H1 (cell line): ENCODE data around the gene MEN1. TPM values are rescaled to one million over a fixed set of nuclear protein-coding genes. Genes with fewer than 3 reads are reported as not detected.

Experiments used
- ATF3 ChIP-seq: IDR thresholded peaks from 2 replicates; pipeline ENCODE4 v1.6.1; 2011; ENCODE audit warnings: low read depth, mild to moderate bottlenecking, low read length; ENCODE audit not compliant: insufficient read depth
- CBX5 ChIP-seq: fragments of 300-800, 300-1000 bp; sonication (generic); IDR thresholded peaks from 2 replicates; pipeline ENCODE4 v1.7.1; 2016; ENCODE audit warnings: antibody characterized with exemption, low read length, low read depth
- CTBP2 ChIP-seq: IDR thresholded peaks from 2 replicates; pipeline ENCODE4 v1.7.0; 2011; ENCODE audit warnings: borderline replicate concordance, mild to moderate bottlenecking, moderate library complexity, mixed read lengths, low read length; ENCODE audit not compliant: insufficient read depth, insufficient read length
- CTCF ChIP-seq, 3 experiments: IDR thresholded peaks; 1 replicate in 2 of 3; 2 replicates in 1 of 3; pipeline versions ENCODE4 v1.5.1 to v1.6.1; 2011; ENCODE audit warnings: low read length in 3 of 3, mild to moderate bottlenecking in 3 of 3, inconsistent platforms in 2 of 3, low read depth in 1 of 3, moderate library complexity in 1 of 3; ENCODE audit not compliant: insufficient read depth in 1 of 3; ENCODE audit errors: control extremely low read depth in 1 of 3
- EP300 ChIP-seq, 2 experiments: IDR thresholded peaks; 1 replicate in 1 of 2; 2 replicates in 1 of 2; pipeline ENCODE4 v1.6.1; 2011 to 2012; ENCODE audit warnings: low read depth in 2 of 2, low read length in 2 of 2, mild to moderate bottlenecking in 2 of 2, borderline replicate concordance in 1 of 2, inconsistent platforms in 1 of 2, moderate library complexity in 1 of 2
- EZH2 ChIP-seq: fragments of 200-600 bp; sonication (generic); IDR thresholded peaks from 2 replicates; pipeline ENCODE4 v1.7.1; 2012; ENCODE audit warnings: low read depth, mild to moderate bottlenecking, moderate library complexity, low read length, inconsistent platforms; ENCODE audit not compliant: severe bottlenecking
- GTF2F1 ChIP-seq: IDR thresholded peaks from 2 replicates; pipeline ENCODE4 v1.6.1; 2012; ENCODE audit warnings: low read depth, low read length, improper control_type of control experiment, borderline replicate concordance
- HDAC2 ChIP-seq, 2 experiments: fragments of 300-600 bp in 1 of 2; sonication (generic) in 1 of 2; IDR thresholded peaks; 2 replicates each; pipeline ENCODE4 v1.6.1; 2011 to 2012; ENCODE audit warnings: low read depth in 2 of 2, low read length in 2 of 2, mild to moderate bottlenecking in 2 of 2, moderate library complexity in 2 of 2, borderline replicate concordance in 1 of 2, inconsistent platforms in 1 of 2
- KDM5A ChIP-seq: fragments of 200-600 bp; IDR thresholded peaks from 2 replicates; pipeline ENCODE4 v1.7.1; 2012; ENCODE audit warnings: mild to moderate bottlenecking, low read length, inconsistent platforms, mixed read lengths
- MAX ChIP-seq: IDR thresholded peaks from 2 replicates; pipeline ENCODE4 v1.6.1; 2012; ENCODE audit warnings: inconsistent platforms
- POLR2A ChIP-seq, 2 experiments: IDR thresholded peaks; 1 replicate in 1 of 2; 2 replicates in 1 of 2; pipeline ENCODE4 v1.6.1; 2011; ENCODE audit warnings: low read depth in 2 of 2, low read length in 2 of 2, mild to moderate bottlenecking in 2 of 2; ENCODE audit errors: control extremely low read depth in 1 of 2
- SAP30 ChIP-seq: fragments of 300-600 bp; sonication (generic); IDR thresholded peaks from 2 replicates; pipeline ENCODE4 v1.7.1; 2012; ENCODE audit warnings: low read length, moderate library complexity, mild to moderate bottlenecking, inconsistent platforms; ENCODE audit not compliant: insufficient read depth, insufficient replicate concordance
- SIN3A ChIP-seq, 2 experiments: IDR thresholded peaks in 1 of 2; conservative IDR thresholded peaks in 1 of 2; 2 replicates each; pipeline ENCODE4 v1.6.1; 2011 to 2012; ENCODE audit warnings: low read length in 2 of 2, improper control_type of control experiment in 1 of 2, low read depth in 1 of 2, mild to moderate bottlenecking in 1 of 2
- SIRT6 ChIP-seq: IDR thresholded peaks from one replicate; pipeline ENCODE4 v1.7.1; 2012; ENCODE audit warnings: low read length, inconsistent platforms
- SP1 ChIP-seq: IDR thresholded peaks from 2 replicates; pipeline ENCODE4 v1.6.1; 2011; ENCODE audit warnings: low read depth, low read length
- SP4 ChIP-seq: IDR thresholded peaks from 2 replicates; pipeline ENCODE4 v1.6.1; 2012; ENCODE audit warnings: low read length, inconsistent platforms
- TAF1 ChIP-seq: IDR thresholded peaks from 2 replicates; pipeline ENCODE4 v1.6.1; 2011; ENCODE audit warnings: mild to moderate bottlenecking, low read depth, low read length
- TBP ChIP-seq: IDR thresholded peaks from 2 replicates; pipeline ENCODE4 v1.6.1; 2011; ENCODE audit warnings: low read depth, low read length, improper control_type of control experiment
- YY1 ChIP-seq: IDR thresholded peaks from 2 replicates; pipeline ENCODE4 v1.6.1; 2011; ENCODE audit warnings: low read depth, mild to moderate bottlenecking, low read length
- ZNF274 ChIP-seq: IDR thresholded peaks from 2 replicates; pipeline ENCODE4 v1.7.0; 2012; ENCODE audit warnings: low read length, borderline replicate concordance; ENCODE audit errors: extremely low read depth
- polyA plus RNA-seq, 7 experiments: library from polyadenylated mRNA; depleted of rRNA in 3 of 7; stranded (reverse) in 5 of 7; unstranded in 2 of 7; fragments of >200 nt in 5 of 7; fragments of 200-250 nt in 2 of 7; gene quantifications; 1 replicate in 5 of 7; 2 replicates in 1 of 7; 4 replicates in 1 of 7; pipeline versions ENCODE4 v1.2.1 to v1.2.3, GENCODE V29; 2011 to 2013; ENCODE audit warnings: missing spikeins in 2 of 7, mixed read lengths in 2 of 7
- total RNA-seq: library from RNA; stranded (reverse); fragmentation: NEBNext Ultra II Directional; extraction: Animal tissue kit (Norgen Biotek cat#: 25700); gene quantifications from 2 replicates; pipeline ENCODE4 v1.2.1, GENCODE V29; 2021

Gene MEN1
- total and polyA plus RNA-seq, 2 of the 8 experiments (the other 6 are each of a cell fraction or from before 2014, with no cell fraction given): 47.2 to 56.3 TPM

GRCh38 chr11:64777449-64778222 is 32.7 kb downstream of the MEN1 start (continued):
- TF ChIP-seq CBX5 (no peak), POLR2A (IDR thresholded peaks at IDR 0.05; ENCODE audit: control extremely low read depth in 1 of 2, low read depth in 2 of 2, low read length in 2 of 2) (peak in 1 of 2 experiments; percentile 43; a peak in 1 of 3 replicates), EZH2 (no peak), SP4 (no peak), SIN3A (conservative IDR thresholded peaks at IDR 0.05 in 1 of 2, IDR thresholded peaks at IDR 0.05 in 1 of 2; ENCODE audit: low read depth in 1 of 2, low read length in 2 of 2) (peak; percentile 86 to 91; a peak in 2 of 4 replicates), TBP (no peak), GTF2F1 (no peak), EP300 (IDR thresholded peaks at IDR 0.05; ENCODE audit: borderline replicate concordance in 1 of 2, low read depth in 2 of 2, low read length in 2 of 2) (no peak), HDAC2 (IDR thresholded peaks at IDR 0.05; ENCODE audit: borderline replicate concordance in 1 of 2, low read depth in 2 of 2, low read length in 2 of 2) (peak in 1 of 2 experiments; percentile 75; a peak in 1 of 4 replicates), MAX (no peak), CTCF (IDR thresholded peaks at IDR 0.05; ENCODE audit: control extremely low read depth in 1 of 3, insufficient read depth in 1 of 3, low read depth in 1 of 3, low read length in 3 of 3) (no peak), SIRT6 (no peak), CTBP2 (no peak), ATF3 (no peak), SAP30 (peak; percentile 76), KDM5A (no peak), YY1 (no peak), ZNF274 (no peak), SP1 (no peak), TAF1 (no peak; the same call in 1 of the 2 replicates)
